ENCODE measurements around the gene ZNF71. TPM values are rescaled to one million over a fixed set of nuclear protein-coding genes. Genes with fewer than 3 reads are reported as not detected.

Gene ZNF71
- total RNA-seq, 4 donors from 2014 or later: 11.3 to 29.9 (median 17.8) TPM

DNA sequence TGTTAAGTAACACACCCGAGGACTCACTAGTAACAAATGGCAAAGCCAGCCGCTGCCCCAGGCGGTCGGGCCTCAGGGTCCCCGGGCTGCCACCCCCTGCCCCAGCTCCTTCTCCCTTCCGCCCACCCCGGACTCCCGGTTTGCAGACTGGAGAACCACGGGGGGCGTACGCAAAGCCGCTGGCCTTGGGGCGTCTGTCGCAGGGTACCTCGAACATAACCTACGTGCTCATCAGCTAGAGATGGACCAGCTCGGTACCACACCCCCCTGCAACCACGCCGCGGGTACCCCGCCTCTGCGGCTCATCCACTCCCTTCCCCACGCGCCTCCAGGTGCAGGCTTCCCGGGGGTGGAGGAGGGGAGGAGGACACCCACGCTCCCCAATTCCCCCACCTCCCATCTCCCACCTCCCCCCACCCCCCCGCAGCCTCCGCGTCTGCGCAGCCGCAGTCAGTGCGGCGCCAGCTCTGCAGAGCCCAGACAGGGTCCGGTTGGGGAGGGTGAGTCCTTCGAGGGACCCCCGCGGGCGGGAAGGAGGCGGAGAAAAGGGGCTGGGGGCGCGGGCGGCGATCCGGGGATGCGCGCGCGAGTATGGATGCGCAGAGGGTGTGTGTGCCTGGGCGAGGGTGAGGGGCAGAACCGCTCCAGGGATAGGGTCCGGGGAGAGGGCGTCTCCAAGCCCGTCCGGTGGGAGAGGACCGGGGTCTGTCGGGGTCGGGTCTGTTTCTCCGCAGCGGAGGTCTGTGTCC is 47.8 kb downstream of the ZNF71 start, which contains the start of gene SMIM17:
Gene SMIM17 (plus strand): TSS at position 449 of the 749 bp plus-strand sequence. CDS start 2,509 bp downstream, outside the sequence.
- no peaks in the 10 kb centered on the region for H3K4me1 ChIP-seq
- peaks cover 39% of the 10 kb centered on the region for H3K27me3 ChIP-seq
- peaks cover 0 to 35% (median 0%) of the 10 kb centered on the region in 3 donors for H3K9me3 ChIP-seq
- ATAC-seq: no peak
- TF ChIP-seq, protein P1, sequence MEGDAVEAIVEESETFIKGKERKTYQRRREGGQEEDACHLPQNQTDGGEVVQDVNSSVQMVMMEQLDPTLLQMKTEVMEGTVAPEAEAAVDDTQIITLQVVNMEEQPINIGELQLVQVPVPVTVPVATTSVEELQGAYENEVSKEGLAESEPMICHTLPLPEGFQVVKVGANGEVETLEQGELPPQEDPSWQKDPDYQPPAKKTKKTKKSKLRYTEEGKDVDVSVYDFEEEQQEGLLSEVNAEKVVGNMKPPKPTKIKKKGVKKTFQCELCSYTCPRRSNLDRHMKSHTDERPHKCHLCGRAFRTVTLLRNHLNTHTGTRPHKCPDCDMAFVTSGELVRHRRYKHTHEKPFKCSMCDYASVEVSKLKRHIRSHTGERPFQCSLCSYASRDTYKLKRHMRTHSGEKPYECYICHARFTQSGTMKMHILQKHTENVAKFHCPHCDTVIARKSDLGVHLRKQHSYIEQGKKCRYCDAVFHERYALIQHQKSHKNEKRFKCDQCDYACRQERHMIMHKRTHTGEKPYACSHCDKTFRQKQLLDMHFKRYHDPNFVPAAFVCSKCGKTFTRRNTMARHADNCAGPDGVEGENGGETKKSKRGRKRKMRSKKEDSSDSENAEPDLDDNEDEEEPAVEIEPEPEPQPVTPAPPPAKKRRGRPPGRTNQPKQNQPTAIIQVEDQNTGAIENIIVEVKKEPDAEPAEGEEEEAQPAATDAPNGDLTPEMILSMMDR (IDR thresholded peaks at IDR 0.05): no peak
- no peak for TF ChIP-seq POLR2A (IDR thresholded peaks at IDR 0.05)
- no peak for TF ChIP-seq POLR2AphosphoS5 (IDR thresholded peaks at IDR 0.05)
- no peak for TF ChIP-seq EP300 (IDR thresholded peaks at IDR 0.05)
- WGBS, 2 donors (ENCODE audit: low coverage in 1 of 2): 6% methylated on average over 15 of the region's 60 CpGs; no CpG with 5 or more reads in 1 of the 2 donors
- no peak within 1 kb of the TSS for H3K27ac ChIP-seq
- H3K36me3 ChIP-seq: peaks cover 0 to 24% of the 10 kb centered on the region in 2 donors
- no peak within 1 kb of the TSS for H3K4me3 ChIP-seq

DNA sequence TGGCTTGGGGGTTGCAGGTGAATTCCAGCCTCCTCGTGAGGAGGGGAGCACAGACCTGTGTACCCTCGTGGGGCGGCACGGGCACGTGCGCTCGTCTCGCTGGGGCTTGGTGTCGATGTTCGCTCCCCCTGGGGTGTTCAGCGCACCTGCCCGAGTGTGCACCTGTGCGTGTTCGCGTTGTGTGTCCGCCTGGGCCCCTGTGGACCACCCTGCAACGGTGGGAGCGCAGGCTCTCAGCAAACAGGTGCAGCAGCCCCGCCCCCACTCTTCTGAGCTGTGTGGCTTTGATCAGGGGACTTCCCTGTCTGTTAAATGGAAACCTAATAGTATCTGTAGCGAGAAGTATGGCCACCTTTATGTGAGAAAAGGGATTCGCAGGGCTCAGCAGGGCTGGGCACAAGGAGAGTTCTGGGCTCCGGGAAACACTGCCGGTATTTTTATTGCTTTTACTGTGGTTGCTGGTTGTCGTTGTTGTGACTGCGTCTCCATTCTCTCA is 48.4 kb downstream of the ZNF71 start:
- H3K9me3 ChIP-seq: peaks cover 0 to 29% (median 0%) of the 10 kb centered on the region in 3 donors
- TF ChIP-seq POLR2AphosphoS5 (IDR thresholded peaks at IDR 0.05): no peak
- TF ChIP-seq EP300 (IDR thresholded peaks at IDR 0.05): no peak
- no peak for TF ChIP-seq POLR2A (IDR thresholded peaks at IDR 0.05)
- TF ChIP-seq, protein P1 (IDR thresholded peaks at IDR 0.05): no peak
- ATAC-seq: no peak
- H3K27ac ChIP-seq: no peak overlapping the region
- H3K27me3 ChIP-seq: peaks cover 39% of the 10 kb centered on the region
- no peaks in the 10 kb centered on the region for H3K4me1 ChIP-seq
- no peak overlapping the region for H3K4me3 ChIP-seq
- 38 to 60% methylated on average over 1 to 5 of the region's 25 CpGs for WGBS, 2 donors (ENCODE audit: low coverage in 1 of 2)
- H3K36me3 ChIP-seq: peaks cover 0 to 24% of the 10 kb centered on the region in 2 donors

DNA sequence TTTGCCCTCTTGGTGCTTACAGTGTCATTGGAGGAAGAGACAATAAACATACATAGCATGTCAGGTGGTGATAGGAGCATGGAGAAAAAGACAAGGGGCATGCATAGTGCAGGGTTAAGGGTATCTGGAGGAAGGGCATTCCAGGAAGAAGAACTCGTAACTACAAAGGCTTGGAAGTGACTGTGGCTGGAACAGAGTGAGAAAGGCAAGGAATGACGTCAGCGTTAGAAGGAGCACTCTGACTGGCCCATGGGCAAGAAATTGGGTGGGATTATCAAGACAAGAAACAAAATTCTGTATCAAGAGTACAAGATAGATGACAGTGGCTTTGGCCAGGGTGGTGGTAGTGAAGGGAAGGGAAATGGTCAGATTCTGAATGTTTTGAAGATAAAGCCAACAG is 59.0 kb downstream of the ZNF71 start:
- Histone ChIP-seq H3K4me3 (no peak overlapping the region), H3K9me3 (peaks cover 0 to 4% (median 0%) of the 10 kb centered on the region in 3 donors), H3K27me3 (no peaks in the 10 kb centered on the region), H3K36me3 (no peaks in the 10 kb centered on the region), H3K27ac (no peak overlapping the region), H3K4me1 (no peaks in the 10 kb centered on the region)
- TF ChIP-seq, protein P1 (IDR thresholded peaks at IDR 0.05): no peak
- no peak for TF ChIP-seq EP300 (IDR thresholded peaks at IDR 0.05)
- no peak for TF ChIP-seq POLR2A (IDR thresholded peaks at IDR 0.05)
- TF ChIP-seq POLR2AphosphoS5 (IDR thresholded peaks at IDR 0.05): no peak
- ATAC-seq: no peak
- 74 to 75% methylated on average over 3 of the region's 3 CpGs for WGBS, 2 donors (ENCODE audit: low coverage in 1 of 2)

DNA sequence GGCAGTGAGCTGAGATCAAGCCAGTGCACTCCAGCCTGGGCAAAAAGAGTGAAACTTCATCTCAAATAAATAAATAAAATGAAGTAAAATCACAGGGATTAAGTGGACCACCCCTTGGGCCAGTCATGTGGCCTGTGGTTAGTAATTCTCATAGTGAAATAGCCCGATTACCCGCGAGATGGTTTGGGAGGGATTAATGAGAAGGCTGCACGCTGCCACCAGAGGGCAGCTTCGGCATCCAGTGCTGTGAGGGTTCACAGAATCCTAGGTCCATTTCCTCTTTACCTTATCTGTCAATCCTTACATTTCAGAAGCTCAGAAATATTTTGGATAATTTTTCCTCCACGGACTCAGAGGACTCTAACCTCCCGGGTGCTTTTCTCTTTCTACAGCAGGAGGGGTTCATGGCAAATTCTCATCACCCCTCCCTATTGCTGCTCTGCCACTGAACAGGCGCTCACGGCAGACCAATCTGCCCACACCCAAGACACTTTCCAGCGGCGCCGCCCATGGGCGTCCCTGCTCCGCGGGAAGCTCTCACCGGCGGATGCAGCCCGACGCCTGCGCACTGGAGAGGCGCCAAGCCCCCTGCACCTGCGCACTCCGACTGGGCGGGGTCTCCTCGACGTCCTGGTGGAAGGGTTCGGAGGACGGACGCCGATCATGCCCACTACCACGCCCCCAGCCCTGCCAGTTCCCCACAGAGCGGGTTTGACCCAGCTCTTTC is 65.4 kb downstream of the ZNF71 start:
- peaks cover 0 to 21% (median 0%) of the 10 kb centered on the region in 3 donors for H3K9me3 ChIP-seq
- TF ChIP-seq POLR2A (IDR thresholded peaks at IDR 0.05) (no peak), POLR2AphosphoS5 (IDR thresholded peaks at IDR 0.05) (no peak), EP300 (IDR thresholded peaks at IDR 0.05) (no peak)
- TF ChIP-seq, protein P1 (IDR thresholded peaks at IDR 0.05): peak in 3 of 4 experiments; percentile 14 to 58 (median 25)
- no peaks in the 10 kb centered on the region for H3K27me3 ChIP-seq
- H3K4me1 ChIP-seq: peaks cover 0 to 9% (median 0%) of the 10 kb centered on the region in 3 donors
- WGBS, 2 donors (ENCODE audit: low coverage in 1 of 2): 22 to 42% methylated on average over 5 to 7 of the region's 32 CpGs
- peak overlapping the region in 1 of 2 donors; percentile 34 for H3K4me3 ChIP-seq
- H3K27ac ChIP-seq: no peak overlapping the region
- H3K36me3 ChIP-seq: peaks cover 0 to 35% of the 10 kb centered on the region in 2 donors
- no peak for ATAC-seq
